ENCODE measurements around the gene EVPL.

EVPL gene

GRCh38 chr17:76023900-76024237, 3.2 kb downstream of the EVPL start:
- H3K36me3 ChIP-seq (ENCODE audit: control insufficient read depth, low read depth, low read length), result no peaks in the 10 kb centered on the region
- H3K4me3 ChIP-seq (ENCODE audit: low read length), result no peak overlapping the region
- H3K27ac ChIP-seq (ENCODE audit: low read length), result no peak overlapping the region
- no peak overlapping the region for H3K9ac ChIP-seq (ENCODE audit: low read length)
- no peaks in the 10 kb centered on the region for H3K9me3 ChIP-seq (ENCODE audit: control insufficient read depth, low read depth, low read length)
- no peaks in the 10 kb centered on the region for H3K4me1 ChIP-seq (ENCODE audit: control insufficient read depth, low read depth, low read length)
- no peaks in the 10 kb centered on the region for H3K27me3 ChIP-seq (ENCODE audit: control insufficient read depth, insufficient read depth, low read length)

- H3K36me3 ChIP-seq (ENCODE audit: control insufficient read depth, low read depth, low read length), result no peaks in the 10 kb centered on the region
- no peaks in the 10 kb centered on the region for H3K27me3 ChIP-seq (ENCODE audit: control insufficient read depth, insufficient read depth, low read length)
- H3K4me1 ChIP-seq (ENCODE audit: control insufficient read depth, low read depth, low read length), result no peaks in the 10 kb centered on the region
- H3K4me3 ChIP-seq (ENCODE audit: low read length), result no peak overlapping the region
- H3K9ac ChIP-seq (ENCODE audit: low read length), result no peak overlapping the region
- no peaks in the 10 kb centered on the region for H3K9me3 ChIP-seq (ENCODE audit: control insufficient read depth, low read depth, low read length)
- no peak overlapping the region for H3K27ac ChIP-seq (ENCODE audit: low read length)
These were observed 3.9 kb downstream of the EVPL start for GRCh38 chr17:76022973-76023899.

GRCh38 chr17:76022285-76022684, 4.8 kb downstream of the EVPL start:
- H3K4me3 ChIP-seq (ENCODE audit: low read length), result no peak overlapping the region
- H3K9me3 ChIP-seq (ENCODE audit: control insufficient read depth, low read depth, low read length), result no peaks in the 10 kb centered on the region
- H3K9ac ChIP-seq (ENCODE audit: low read length), result no peak overlapping the region
- no peaks in the 10 kb centered on the region for H3K4me1 ChIP-seq (ENCODE audit: control insufficient read depth, low read depth, low read length)
- no peaks in the 10 kb centered on the region for H3K27me3 ChIP-seq (ENCODE audit: control insufficient read depth, insufficient read depth, low read length)
- H3K27ac ChIP-seq (ENCODE audit: low read length), result no peak overlapping the region
- H3K36me3 ChIP-seq (ENCODE audit: control insufficient read depth, low read depth, low read length), result no peaks in the 10 kb centered on the region

GRCh38 chr17:76019833-76020467, 7.2 kb downstream of the EVPL start:
- Histone ChIP-seq H3K4me1 (ENCODE audit: control insufficient read depth, low read depth, low read length) (no peaks in the 10 kb centered on the region), H3K9ac (ENCODE audit: low read length) (no peak overlapping the region), H3K36me3 (ENCODE audit: control insufficient read depth, low read depth, low read length) (no peaks in the 10 kb centered on the region), H3K4me3 (ENCODE audit: low read length) (no peak overlapping the region), H3K27me3 (ENCODE audit: control insufficient read depth, insufficient read depth, low read length) (no peaks in the 10 kb centered on the region), H3K9me3 (ENCODE audit: control insufficient read depth, low read depth, low read length) (no peaks in the 10 kb centered on the region), H3K27ac (ENCODE audit: low read length) (no peak overlapping the region)

GRCh38 chr17:76018801-76019200, 8.3 kb downstream of the EVPL start:
- Histone ChIP-seq H3K9ac (ENCODE audit: low read length) (no peak overlapping the region), H3K4me1 (ENCODE audit: control insufficient read depth, low read depth, low read length) (peaks cover 3% of the 10 kb centered on the region), H3K27me3 (ENCODE audit: control insufficient read depth, insufficient read depth, low read length) (no peaks in the 10 kb centered on the region), H3K36me3 (ENCODE audit: control insufficient read depth, low read depth, low read length) (no peaks in the 10 kb centered on the region), H3K9me3 (ENCODE audit: control insufficient read depth, low read depth, low read length) (no peaks in the 10 kb centered on the region), H3K4me3 (ENCODE audit: low read length) (no peak overlapping the region), H3K27ac (ENCODE audit: low read length) (no peak overlapping the region)

GRCh38 chr17:76018340-76018680, 8.8 kb downstream of the EVPL start:
- H3K4me3 ChIP-seq (ENCODE audit: low read length), result no peak overlapping the region
- H3K36me3 ChIP-seq (ENCODE audit: control insufficient read depth, low read depth, low read length), result no peaks in the 10 kb centered on the region
- no peak overlapping the region for H3K27ac ChIP-seq (ENCODE audit: low read length)
- H3K27me3 ChIP-seq (ENCODE audit: control insufficient read depth, insufficient read depth, low read length), result no peaks in the 10 kb centered on the region
- no peak overlapping the region for H3K9ac ChIP-seq (ENCODE audit: low read length)
- H3K9me3 ChIP-seq (ENCODE audit: control insufficient read depth, low read depth, low read length), result no peaks in the 10 kb centered on the region
- H3K4me1 ChIP-seq (ENCODE audit: control insufficient read depth, low read depth, low read length), result peaks cover 3% of the 10 kb centered on the region

- no peaks in the 10 kb centered on the region for H3K9me3 ChIP-seq (ENCODE audit: control insufficient read depth, low read depth, low read length)
- no peaks in the 10 kb centered on the region for H3K27me3 ChIP-seq (ENCODE audit: control insufficient read depth, insufficient read depth, low read length)
- no peak overlapping the region for H3K27ac ChIP-seq (ENCODE audit: low read length)
- H3K9ac ChIP-seq (ENCODE audit: low read length), result no peak overlapping the region
- peaks cover 3% of the 10 kb centered on the region for H3K4me1 ChIP-seq (ENCODE audit: control insufficient read depth, low read depth, low read length)
- no peak overlapping the region for H3K4me3 ChIP-seq (ENCODE audit: low read length)
- no peaks in the 10 kb centered on the region for H3K36me3 ChIP-seq (ENCODE audit: control insufficient read depth, low read depth, low read length)
These were observed 9.4 kb downstream of the EVPL start for GRCh38 chr17:76017481-76018339.

- Histone ChIP-seq H3K27me3 (ENCODE audit: control insufficient read depth, insufficient read depth, low read length) (no peaks in the 10 kb centered on the region), H3K9me3 (ENCODE audit: control insufficient read depth, low read depth, low read length) (no peaks in the 10 kb centered on the region), H3K4me3 (ENCODE audit: low read length) (no peak overlapping the region), H3K36me3 (ENCODE audit: control insufficient read depth, low read depth, low read length) (no peaks in the 10 kb centered on the region), H3K4me1 (ENCODE audit: control insufficient read depth, low read depth, low read length) (peaks cover 3% of the 10 kb centered on the region), H3K27ac (ENCODE audit: low read length) (no peak overlapping the region), H3K9ac (ENCODE audit: low read length) (no peak overlapping the region)
These were observed 12.2 kb downstream of the EVPL start for GRCh38 chr17:76014925-76015261.

GRCh38 chr17:76014100-76014924, 12.8 kb downstream of the EVPL start:
- Histone ChIP-seq H3K9ac (ENCODE audit: low read length) (no peak overlapping the region), H3K4me3 (ENCODE audit: low read length) (no peak overlapping the region), H3K27ac (ENCODE audit: low read length) (no peak overlapping the region), H3K9me3 (ENCODE audit: control insufficient read depth, low read depth, low read length) (no peaks in the 10 kb centered on the region), H3K4me1 (ENCODE audit: control insufficient read depth, low read depth, low read length) (peaks cover 3% of the 10 kb centered on the region), H3K36me3 (ENCODE audit: control insufficient read depth, low read depth, low read length) (no peaks in the 10 kb centered on the region), H3K27me3 (ENCODE audit: control insufficient read depth, insufficient read depth, low read length) (no peaks in the 10 kb centered on the region)

GRCh38 chr17:76013377-76013932, 13.7 kb downstream of the EVPL start:
- H3K4me1 ChIP-seq (ENCODE audit: control insufficient read depth, low read depth, low read length), result peaks cover 3% of the 10 kb centered on the region
- H3K9me3 ChIP-seq (ENCODE audit: control insufficient read depth, low read depth, low read length), result no peaks in the 10 kb centered on the region
- H3K9ac ChIP-seq (ENCODE audit: low read length), result no peak overlapping the region

GRCh38 chr17:76011951-76012350, 15.2 kb downstream of the EVPL start:
- no peak overlapping the region for H3K4me3 ChIP-seq (ENCODE audit: low read length)
- no peak overlapping the region for H3K27ac ChIP-seq (ENCODE audit: low read length)
- no peak overlapping the region for H3K9ac ChIP-seq (ENCODE audit: low read length)
- no peaks in the 10 kb centered on the region for H3K9me3 ChIP-seq (ENCODE audit: control insufficient read depth, low read depth, low read length)
- H3K36me3 ChIP-seq (ENCODE audit: control insufficient read depth, low read depth, low read length), result no peaks in the 10 kb centered on the region
- H3K27me3 ChIP-seq (ENCODE audit: control insufficient read depth, insufficient read depth, low read length), result no peaks in the 10 kb centered on the region
- H3K4me1 ChIP-seq (ENCODE audit: control insufficient read depth, low read depth, low read length), result peaks cover 3% of the 10 kb centered on the region

More at GRCh38 chr17:76013377-76013932, 13.7 kb downstream of the EVPL start:
- Histone ChIP-seq H3K4me3 (ENCODE audit: low read length) (no peak overlapping the region), H3K27me3 (ENCODE audit: control insufficient read depth, insufficient read depth, low read length) (no peaks in the 10 kb centered on the region), H3K27ac (ENCODE audit: low read length) (no peak overlapping the region), H3K36me3 (ENCODE audit: control insufficient read depth, low read depth, low read length) (no peaks in the 10 kb centered on the region)
